Measurements from ENCODE around the gene GJD3.

- no peak for TF ChIP-seq CTCF (conservative IDR thresholded peaks at IDR 0.05; ENCODE audit: low read depth, low read length)
- TF ChIP-seq POLR2A (IDR thresholded peaks at IDR 0.05; ENCODE audit: low read depth, low read length), result no peak
- no peak for TF ChIP-seq USF2 (IDR thresholded peaks at IDR 0.05; ENCODE audit: low read depth, low read length)
- no peak for TF ChIP-seq BHLHE40 (IDR thresholded peaks at IDR 0.05; ENCODE audit: low read depth, low read length)
- TF ChIP-seq CEBPB (IDR thresholded peaks at IDR 0.05; ENCODE audit: low read depth, low read length), result no peak
- no peak for TF ChIP-seq RAD21 (IDR thresholded peaks at IDR 0.05; ENCODE audit: low read length)
- TF ChIP-seq RFX5 (IDR thresholded peaks at IDR 0.05; ENCODE audit: low read depth, low read length), result no peak
- TF ChIP-seq CHD1 (IDR thresholded peaks at IDR 0.05; ENCODE audit: low read depth, low read length), result no peak
- no peak for TF ChIP-seq SMC3 (IDR thresholded peaks at IDR 0.05; ENCODE audit: low read depth, low read length)
- no peak for TF ChIP-seq RCOR1 (IDR thresholded peaks at IDR 0.05; ENCODE audit: insufficient replicate concordance, low read length)
- TF ChIP-seq ELK1 (IDR thresholded peaks at IDR 0.05; ENCODE audit: borderline replicate concordance, low read depth, low read length), result no peak
- TF ChIP-seq MXI1 (IDR thresholded peaks at IDR 0.05; ENCODE audit: borderline replicate concordance, low read depth, low read length), result no peak
- no peak for TF ChIP-seq MAFK (IDR thresholded peaks at IDR 0.05; ENCODE audit: low read depth, low read length)
- TF ChIP-seq FOS (IDR thresholded peaks at IDR 0.05; ENCODE audit: low read depth, low read length), result no peak
These were observed 2.4 kb downstream of the GJD3 start for GRCh38 chr17:40361925-40362695.
